ENCODE results near the gene FOXP1. TPM values are rescaled to one million over a fixed set of nuclear protein-coding genes. Genes with fewer than 3 reads are reported as not detected.

FOXP1 gene
- polyA plus RNA-seq, 1 donor (not counting 4 experiments of a cell fraction or from before 2014, with no cell fraction given) = 14.6 TPM

GRCh38 chr3:71225951-71226564 lies 357.5 kb downstream of the FOXP1 start:
- H4K20me1 ChIP-seq (ENCODE audit: control insufficient read depth, extremely low read depth, insufficient read depth, low read length) = no peaks in the 10 kb centered on the region
- H3K9ac ChIP-seq (ENCODE audit: control insufficient read depth, extremely low read depth, insufficient read depth, low read length) = no peak overlapping the region
- dilution Hi-C loops (cut with MboI; ENCODE audit: extremely low pct_ligation_motif_present, low sequenced_read_pairs) = no loop called here
- TF ChIP-seq, protein P1, sequence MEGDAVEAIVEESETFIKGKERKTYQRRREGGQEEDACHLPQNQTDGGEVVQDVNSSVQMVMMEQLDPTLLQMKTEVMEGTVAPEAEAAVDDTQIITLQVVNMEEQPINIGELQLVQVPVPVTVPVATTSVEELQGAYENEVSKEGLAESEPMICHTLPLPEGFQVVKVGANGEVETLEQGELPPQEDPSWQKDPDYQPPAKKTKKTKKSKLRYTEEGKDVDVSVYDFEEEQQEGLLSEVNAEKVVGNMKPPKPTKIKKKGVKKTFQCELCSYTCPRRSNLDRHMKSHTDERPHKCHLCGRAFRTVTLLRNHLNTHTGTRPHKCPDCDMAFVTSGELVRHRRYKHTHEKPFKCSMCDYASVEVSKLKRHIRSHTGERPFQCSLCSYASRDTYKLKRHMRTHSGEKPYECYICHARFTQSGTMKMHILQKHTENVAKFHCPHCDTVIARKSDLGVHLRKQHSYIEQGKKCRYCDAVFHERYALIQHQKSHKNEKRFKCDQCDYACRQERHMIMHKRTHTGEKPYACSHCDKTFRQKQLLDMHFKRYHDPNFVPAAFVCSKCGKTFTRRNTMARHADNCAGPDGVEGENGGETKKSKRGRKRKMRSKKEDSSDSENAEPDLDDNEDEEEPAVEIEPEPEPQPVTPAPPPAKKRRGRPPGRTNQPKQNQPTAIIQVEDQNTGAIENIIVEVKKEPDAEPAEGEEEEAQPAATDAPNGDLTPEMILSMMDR (optimal IDR thresholded peaks at IDR 0.05 in 1 of 3, IDR thresholded peaks at IDR 0.05 in 1 of 3, conservative IDR thresholded peaks at IDR 0.05 in 1 of 3; ENCODE audit: extremely low read depth in 1 of 3, insufficient read depth in 2 of 3, low read length in 3 of 3) = no peak
- no peak for TF ChIP-seq EZH2 (IDR thresholded peaks at IDR 0.05; ENCODE audit: low read length)
- H3K4me1 ChIP-seq (ENCODE audit: control insufficient read depth, extremely low read depth, insufficient read depth, low read length) = no peaks in the 10 kb centered on the region
- H3K9me1 ChIP-seq (ENCODE audit: control insufficient read depth, extremely low read depth, insufficient read depth, low read length) = no peaks in the 10 kb centered on the region
- H3K79me2 ChIP-seq (ENCODE audit: control insufficient read depth, insufficient read depth, low read length) = no peaks in the 10 kb centered on the region
- H3K36me3 ChIP-seq (ENCODE audit: control insufficient read depth in 2 of 2, extremely low read depth in 1 of 2, insufficient read depth in 2 of 2, low read length in 2 of 2) = no peaks in the 10 kb centered on the region
- no peak overlapping the region for H2AFZ ChIP-seq (ENCODE audit: control insufficient read depth, low read length)
- no peak overlapping the region for H3K27ac ChIP-seq (ENCODE audit: control insufficient read depth, insufficient read depth, low read length)
- no peak overlapping the region for H3K4me3 ChIP-seq (ENCODE audit: control insufficient read depth in 2 of 3, extremely low read depth in 1 of 3, insufficient read depth in 2 of 3, low read depth in 1 of 3, low read length in 3 of 3)
- no peak for FAIRE-seq
- H3K9me3 ChIP-seq (ENCODE audit: control insufficient read depth, low read depth, low read length) = no peaks in the 10 kb centered on the region
- no peak overlapping the region for H3K4me2 ChIP-seq (ENCODE audit: control insufficient read depth, extremely low read depth, insufficient read depth, low read depth, low read length)
- no peaks in the 10 kb centered on the region for H3K27me3 ChIP-seq (ENCODE audit: control insufficient read depth, extremely low read depth, insufficient read depth, low read length)
- no peak for DNase-seq (ENCODE audit: low read depth, low spot score)

- Histone ChIP-seq H3K4me3 (ENCODE audit: control insufficient read depth in 2 of 3, extremely low read depth in 1 of 3, insufficient read depth in 2 of 3, low read depth in 1 of 3, low read length in 3 of 3) (no peak overlapping the region), H3K27ac (ENCODE audit: control insufficient read depth, insufficient read depth, low read length) (no peak overlapping the region), H3K9me1 (ENCODE audit: control insufficient read depth, extremely low read depth, insufficient read depth, low read length) (no peaks in the 10 kb centered on the region), H3K4me2 (ENCODE audit: control insufficient read depth, extremely low read depth, insufficient read depth, low read depth, low read length) (no peak overlapping the region), H4K20me1 (ENCODE audit: control insufficient read depth, extremely low read depth, insufficient read depth, low read length) (no peaks in the 10 kb centered on the region), H3K9ac (ENCODE audit: control insufficient read depth, extremely low read depth, insufficient read depth, low read length) (no peak overlapping the region), H3K4me1 (ENCODE audit: control insufficient read depth, extremely low read depth, insufficient read depth, low read length) (no peaks in the 10 kb centered on the region), H2AFZ (ENCODE audit: control insufficient read depth, low read length) (no peak overlapping the region), H3K79me2 (ENCODE audit: control insufficient read depth, insufficient read depth, low read length) (no peaks in the 10 kb centered on the region), H3K27me3 (ENCODE audit: control insufficient read depth, extremely low read depth, insufficient read depth, low read length) (no peaks in the 10 kb centered on the region), H3K36me3 (ENCODE audit: control insufficient read depth in 2 of 2, extremely low read depth in 1 of 2, insufficient read depth in 2 of 2, low read length in 2 of 2) (no peaks in the 10 kb centered on the region), H3K9me3 (ENCODE audit: control insufficient read depth, low read depth, low read length) (no peaks in the 10 kb centered on the region)
- dilution Hi-C loops (cut with MboI; ENCODE audit: extremely low pct_ligation_motif_present, low sequenced_read_pairs) = no loop called here
- DNase-seq (ENCODE audit: low read depth, low spot score) (no peak), FAIRE-seq (no peak)
- TF ChIP-seq, protein P1 (optimal IDR thresholded peaks at IDR 0.05 in 1 of 3, IDR thresholded peaks at IDR 0.05 in 1 of 3, conservative IDR thresholded peaks at IDR 0.05 in 1 of 3; ENCODE audit: extremely low read depth in 1 of 3, insufficient read depth in 2 of 3, low read length in 3 of 3) = no peak
- no peak for TF ChIP-seq EZH2 (IDR thresholded peaks at IDR 0.05; ENCODE audit: low read length)
Observed at GRCh38 chr3:71225002-71225684, 358.4 kb downstream of the FOXP1 start.

Data from keratinocyte (primary cell).